GM06990 (cell line): ENCODE data around the gene FBLN1.

ENCODE experiments used
- DNase-seq: peaks from one replicate; pipeline ENCODE4 v3.0.0-alpha.2; 2011; ENCODE audit not compliant: insufficient read length; ENCODE audit errors: extremely low read depth
- H3K27me3 ChIP-seq: replicated peaks from 2 replicates; pipeline ENCODE4 v1.6.0; 2011; ENCODE audit warnings: low read length; ENCODE audit not compliant: control insufficient read depth, insufficient read depth
- H3K36me3 ChIP-seq: 2 replicates; pipeline ENCODE4 v1.5.1; 2011; ENCODE audit warnings: low read length; ENCODE audit not compliant: control insufficient read depth, insufficient read depth
- H3K4me3 ChIP-seq: replicated peaks from 2 replicates; pipeline ENCODE4 v1.5.1; 2011; ENCODE audit warnings: low read depth, mild to moderate bottlenecking, control low read depth, low read length
- CTCF ChIP-seq: IDR thresholded peaks from 2 replicates; pipeline ENCODE4 v1.5.1; 2011; ENCODE audit warnings: low read length, control low read depth, mild to moderate bottlenecking, inconsistent platforms; ENCODE audit not compliant: insufficient read depth, poor library complexity, severe bottlenecking

Gene FBLN1

GRCh38 chr22:45636683-45637082, 134.0 kb downstream of the FBLN1 start:
- Histone ChIP-seq H3K27me3 (peaks cover 1% of the 10 kb centered on the region; the same call in 1 of the 2 replicates), H3K36me3 (no peaks in the 10 kb centered on the region), H3K4me3 (no peak overlapping the region)
- no peak for TF ChIP-seq CTCF
- no peak for DNase-seq

- Histone ChIP-seq H3K27me3 (peaks cover 1% of the 10 kb centered on the region; the same call in 1 of the 2 replicates), H3K4me3 (no peak overlapping the region), H3K36me3 (no peaks in the 10 kb centered on the region)
- no peak for DNase-seq
- TF ChIP-seq CTCF, result no peak
Observed at GRCh38 chr22:45638197-45638596, 135.5 kb downstream of the FBLN1 start.

- no peak for TF ChIP-seq CTCF
- Histone ChIP-seq H3K27me3 (peaks cover 1% of the 10 kb centered on the region; the same call in 1 of the 2 replicates), H3K4me3 (no peak overlapping the region), H3K36me3 (no peaks in the 10 kb centered on the region)
- DNase-seq, result no peak
Observed at GRCh38 chr22:45638834-45639746, 136.4 kb downstream of the FBLN1 start.

GRCh38 chr22:45639747-45640102, 137.0 kb downstream of the FBLN1 start:
- Histone ChIP-seq H3K36me3 (no peaks in the 10 kb centered on the region), H3K4me3 (no peak overlapping the region), H3K27me3 (peaks cover 1% of the 10 kb centered on the region; the same call in 1 of the 2 replicates)
- DNase-seq, result no peak
- no peak for TF ChIP-seq CTCF

GRCh38 chr22:45640291-45640940, 137.7 kb downstream of the FBLN1 start:
- no peak for DNase-seq
- no peak for TF ChIP-seq CTCF
- H3K4me3 ChIP-seq, result no peak overlapping the region
- H3K36me3 ChIP-seq, result no peaks in the 10 kb centered on the region
- H3K27me3 ChIP-seq, result peaks cover 1% of the 10 kb centered on the region; the same call in 1 of the 2 replicates
